ENCODE results near the gene CD33.

DNA sequence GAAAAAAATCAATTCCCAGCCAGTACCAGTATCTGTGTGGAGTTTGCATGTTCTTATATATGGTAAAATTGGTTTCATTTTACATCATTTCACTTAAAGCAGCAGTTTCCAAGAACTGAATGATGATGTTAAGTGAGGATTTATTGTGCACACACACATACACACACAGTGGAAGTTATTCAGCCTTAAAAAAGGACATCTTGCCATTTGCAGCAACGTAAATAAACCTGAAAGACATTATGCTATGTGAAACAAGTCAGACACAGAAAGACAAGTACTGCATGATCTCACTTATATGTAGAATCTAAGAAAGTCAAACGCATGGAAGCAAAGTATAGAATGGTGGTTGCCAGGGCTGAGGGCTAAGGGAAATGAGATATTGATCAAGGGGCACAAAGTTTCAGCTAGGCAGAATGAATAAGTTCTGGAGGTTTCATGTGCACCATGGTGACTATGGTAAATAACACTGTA is 31.3 kb downstream of the CD33 start:
- TF ChIP-seq, protein P1, sequence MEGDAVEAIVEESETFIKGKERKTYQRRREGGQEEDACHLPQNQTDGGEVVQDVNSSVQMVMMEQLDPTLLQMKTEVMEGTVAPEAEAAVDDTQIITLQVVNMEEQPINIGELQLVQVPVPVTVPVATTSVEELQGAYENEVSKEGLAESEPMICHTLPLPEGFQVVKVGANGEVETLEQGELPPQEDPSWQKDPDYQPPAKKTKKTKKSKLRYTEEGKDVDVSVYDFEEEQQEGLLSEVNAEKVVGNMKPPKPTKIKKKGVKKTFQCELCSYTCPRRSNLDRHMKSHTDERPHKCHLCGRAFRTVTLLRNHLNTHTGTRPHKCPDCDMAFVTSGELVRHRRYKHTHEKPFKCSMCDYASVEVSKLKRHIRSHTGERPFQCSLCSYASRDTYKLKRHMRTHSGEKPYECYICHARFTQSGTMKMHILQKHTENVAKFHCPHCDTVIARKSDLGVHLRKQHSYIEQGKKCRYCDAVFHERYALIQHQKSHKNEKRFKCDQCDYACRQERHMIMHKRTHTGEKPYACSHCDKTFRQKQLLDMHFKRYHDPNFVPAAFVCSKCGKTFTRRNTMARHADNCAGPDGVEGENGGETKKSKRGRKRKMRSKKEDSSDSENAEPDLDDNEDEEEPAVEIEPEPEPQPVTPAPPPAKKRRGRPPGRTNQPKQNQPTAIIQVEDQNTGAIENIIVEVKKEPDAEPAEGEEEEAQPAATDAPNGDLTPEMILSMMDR (conservative IDR thresholded peaks at IDR 0.05; ENCODE audit: low read length): no peak
- TF ChIP-seq EZH2phosphoT487 (IDR thresholded peaks at IDR 0.05; ENCODE audit: borderline replicate concordance, low read depth, low read length): no peak

All from OCI-LY7 (cell line).